ENCODE results near the gene THRAP3. TPM values are rescaled to one million over a fixed set of nuclear protein-coding genes. Genes with fewer than 3 reads are reported as not detected.

THRAP3 gene
- polyA plus RNA-seq, 1 of the 3 experiments (the other 2 are of a cell fraction) = 33.7 TPM

- no peaks in the 10 kb centered on the region for H3K27me3 ChIP-seq (ENCODE audit: insufficient read depth)
- TF ChIP-seq MAX (IDR thresholded peaks at IDR 0.05; ENCODE audit: low read depth) (no peak), TCF12 (IDR thresholded peaks at IDR 0.05) (no peak; the same call in 1 of the 2 replicates), GABPA (IDR thresholded peaks at IDR 0.05; ENCODE audit: low read depth) (no peak), NFIC (IDR thresholded peaks at IDR 0.05; ENCODE audit: borderline replicate concordance) (peak; percentile 45)
- H3K79me2 ChIP-seq (ENCODE audit: insufficient read depth) = no peaks in the 10 kb centered on the region
- H3K27ac ChIP-seq (ENCODE audit: low read depth in 2 of 2, low read length in 1 of 2) = peak overlapping the region; percentile 38 to 51; a peak in 3 of 4 replicates
- peak overlapping the region; percentile 56 for H2AFZ ChIP-seq (ENCODE audit: low read depth)
- ChIA-PET CTCF (interaction anchor here (1.4 kb wide), 1 partner anchor 82 kb away, joined by 6 read pairs; no protein-coding TSS in a partner anchor), POLR2A (no interaction called here)
- peak; percentile 61 for DNase-seq
- H4K20me1 ChIP-seq (ENCODE audit: insufficient read depth) = no peaks in the 10 kb centered on the region
- no peak overlapping the region for H3K9ac ChIP-seq
- no peaks in the 10 kb centered on the region for H3K9me2 ChIP-seq
- no peaks in the 10 kb centered on the region for H3K36me3 ChIP-seq (replicated peaks in 1 of 2; ENCODE audit: control insufficient read depth in 1 of 2, insufficient read depth in 2 of 2, low read length in 1 of 2)
- peaks cover 7 to 14% of the 10 kb centered on the region in 2 experiments; a peak in 1 of 4 replicates for H3K4me1 ChIP-seq (ENCODE audit: control insufficient read depth in 1 of 2, insufficient read depth in 2 of 2, low read depth in 1 of 2, low read length in 1 of 2)
- no peak overlapping the region for H3K4me3 ChIP-seq (ENCODE audit: low read depth in 2 of 2, low read length in 1 of 2)
- H3F3A ChIP-seq (replicated peaks; ENCODE audit: insufficient read depth) = no peaks in the 10 kb centered on the region
- peak overlapping the region; percentile 50; the same call in 1 of the 2 replicates for H3K4me2 ChIP-seq
- H3K9me3 ChIP-seq = no peaks in the 10 kb centered on the region
- WGBS (ENCODE audit: low lambda C conversion rate) = 52% methylated on average over 9 of the region's 10 CpGs
These were observed 20.5 kb upstream of the THRAP3 start for GRCh38 chr1:36203554-36204346.

GRCh38 chr1:36204347-36204909 lies 19.8 kb upstream of the THRAP3 start:
- Histone ChIP-seq H3K4me2 (no peak overlapping the region), H3K9me2 (no peaks in the 10 kb centered on the region), H4K20me1 (ENCODE audit: insufficient read depth) (no peaks in the 10 kb centered on the region), H3F3A (replicated peaks; ENCODE audit: insufficient read depth) (no peaks in the 10 kb centered on the region), H3K9ac (no peak overlapping the region), H3K4me3 (ENCODE audit: low read depth in 2 of 2, low read length in 1 of 2) (no peak overlapping the region), H3K4me1 (ENCODE audit: control insufficient read depth in 1 of 2, insufficient read depth in 2 of 2, low read depth in 1 of 2, low read length in 1 of 2) (peaks cover 7 to 14% of the 10 kb centered on the region in 2 experiments; a peak in 1 of 4 replicates), H3K27ac (ENCODE audit: low read depth in 2 of 2, low read length in 1 of 2) (peak overlapping the region; percentile 30 to 51; a peak in 2 of 4 replicates), H3K9me3 (no peaks in the 10 kb centered on the region), H3K36me3 (replicated peaks in 1 of 2; ENCODE audit: control insufficient read depth in 1 of 2, insufficient read depth in 2 of 2, low read length in 1 of 2) (no peaks in the 10 kb centered on the region), H3K79me2 (ENCODE audit: insufficient read depth) (no peaks in the 10 kb centered on the region), H2AFZ (ENCODE audit: low read depth) (no peak overlapping the region), H3K27me3 (ENCODE audit: insufficient read depth) (no peaks in the 10 kb centered on the region)
- no peak for TF ChIP-seq EZH2phosphoT487 (IDR thresholded peaks at IDR 0.05; ENCODE audit: borderline replicate concordance, low read depth)
- no peak for TF ChIP-seq GABPA (IDR thresholded peaks at IDR 0.05; ENCODE audit: low read depth)
- no peak for TF ChIP-seq CHD2 (IDR thresholded peaks at IDR 0.05; ENCODE audit: low read length, partially characterized antibody)
- TF ChIP-seq RFX5 (IDR thresholded peaks at IDR 0.05; ENCODE audit: low read length) = no peak
- CTCF ChIA-PET = interaction anchor here (1.4 kb wide), 1 partner anchor 81 kb away, joined by 6 read pairs; no protein-coding TSS in a partner anchor
- 73% methylated on average over 3 of the region's 6 CpGs for WGBS (ENCODE audit: low lambda C conversion rate)
- no peak for DNase-seq
- POLR2A ChIA-PET = no interaction called here

GRCh38 chr1:36206323-36206858 lies 17.9 kb upstream of the THRAP3 start:
- H2AFZ ChIP-seq (ENCODE audit: low read depth) = no peak overlapping the region
- no peak overlapping the region for H3K27ac ChIP-seq (ENCODE audit: low read depth in 2 of 2, low read length in 1 of 2)
- H3K9me2 ChIP-seq = no peaks in the 10 kb centered on the region
- H4K20me1 ChIP-seq (ENCODE audit: insufficient read depth) = no peaks in the 10 kb centered on the region
- H3K36me3 ChIP-seq (replicated peaks in 1 of 2; ENCODE audit: control insufficient read depth in 1 of 2, insufficient read depth in 2 of 2, low read length in 1 of 2) = no peaks in the 10 kb centered on the region
- peaks cover 3 to 14% of the 10 kb centered on the region in 2 experiments; a peak in 1 of 4 replicates for H3K4me1 ChIP-seq (ENCODE audit: control insufficient read depth in 1 of 2, insufficient read depth in 2 of 2, low read depth in 1 of 2, low read length in 1 of 2)
- TF ChIP-seq POLR2AphosphoS5 (IDR thresholded peaks at IDR 0.05; ENCODE audit: low read depth, low read length) (no peak), CHD2 (IDR thresholded peaks at IDR 0.05; ENCODE audit: low read length, partially characterized antibody) (no peak), RCOR1 (IDR thresholded peaks at IDR 0.05; ENCODE audit: low read length) (no peak), NFIC (IDR thresholded peaks at IDR 0.05; ENCODE audit: borderline replicate concordance) (no peak), TAF1 (IDR thresholded peaks at IDR 0.05; ENCODE audit: borderline replicate concordance, low read depth, low read length) (no peak), TEAD4 (IDR thresholded peaks at IDR 0.05; ENCODE audit: borderline replicate concordance, insufficient read depth) (no peak), PBX3 (IDR thresholded peaks at IDR 0.05) (no peak), MEF2A (IDR thresholded peaks at IDR 0.05; ENCODE audit: borderline replicate concordance, low read depth) (no peak), USF2 (IDR thresholded peaks at IDR 0.05; ENCODE audit: borderline replicate concordance, low read depth, low read length) (no peak), ZBTB33 (IDR thresholded peaks at IDR 0.05; ENCODE audit: borderline replicate concordance, low read depth) (no peak)
- H3F3A ChIP-seq (replicated peaks; ENCODE audit: insufficient read depth) = no peaks in the 10 kb centered on the region
- no peaks in the 10 kb centered on the region for H3K79me2 ChIP-seq (ENCODE audit: insufficient read depth)
- CTCF ChIA-PET = interaction anchor here (1.2 kb wide), 1 partner anchor 18 kb away, joined by 3 read pairs; no protein-coding TSS in a partner anchor
- H3K9ac ChIP-seq = no peak overlapping the region
- POLR2A ChIA-PET = no interaction called here
- no peaks in the 10 kb centered on the region for H3K27me3 ChIP-seq (ENCODE audit: insufficient read depth)
- H3K4me3 ChIP-seq (ENCODE audit: low read depth in 2 of 2, low read length in 1 of 2) = no peak overlapping the region
- WGBS (ENCODE audit: low lambda C conversion rate) = 86% methylated on average over 3 of the region's 3 CpGs
- no peak overlapping the region for H3K4me2 ChIP-seq
- no peaks in the 10 kb centered on the region for H3K9me3 ChIP-seq
- no peak for DNase-seq
